SK-N-SH (cell line): ENCODE data around the gene GALNS.

Experiments
- CTCF ChIP-seq: fragments of 200-600 bp; sonication (generic); IDR thresholded peaks from 2 replicates; pipeline ENCODE4 v1.6.1; 2017; ENCODE audit warnings: antibody characterized with exemption, mild to moderate bottlenecking, moderate library complexity
- EZH2phosphoT487 ChIP-seq: fragments of 200-600 bp; sonication (generic); IDR thresholded peaks from 2 replicates; pipeline ENCODE4 v1.6.1; 2017; ENCODE audit warnings: low read depth, mixed run types, mild to moderate bottlenecking, antibody characterized with exemption, moderate library complexity, borderline replicate concordance
- MAX ChIP-seq: IDR thresholded peaks from 2 replicates; pipeline ENCODE4 v1.4.0; 2012; ENCODE audit warnings: low read depth
- MXI1 ChIP-seq: IDR thresholded peaks from 2 replicates; pipeline ENCODE4 v1.6.1; 2012; ENCODE audit warnings: mild to moderate bottlenecking, low read depth, low read length, improper control_type of control experiment

DNA sequence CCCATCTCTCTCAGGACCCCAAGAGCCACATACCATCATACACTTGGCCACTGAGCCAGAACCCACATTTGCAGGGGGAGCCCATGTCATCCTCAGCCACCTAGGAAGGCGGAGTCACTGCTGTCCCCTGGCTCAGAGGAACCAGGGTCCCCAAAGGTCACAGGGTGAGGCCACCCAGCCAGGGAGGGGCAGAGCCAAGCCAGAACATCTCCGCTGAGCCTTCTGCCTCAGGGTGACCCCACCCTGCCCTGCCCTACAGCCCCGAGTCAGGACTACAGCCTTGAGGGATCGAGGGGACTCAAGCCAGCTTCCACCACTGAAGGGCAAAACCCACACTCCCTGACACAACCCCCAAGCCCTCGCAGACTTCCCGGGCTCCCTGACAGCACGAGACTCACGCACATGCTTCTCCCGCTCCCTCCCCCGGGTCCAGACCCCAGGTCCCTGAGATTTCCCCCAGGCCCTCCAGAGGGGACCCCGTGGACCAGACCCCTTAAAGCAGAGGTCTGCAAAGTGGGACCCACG is 89.1 kb downstream of the GALNS start:
- TF ChIP-seq MAX (no peak), MXI1 (no peak), CTCF (no peak), EZH2phosphoT487 (no peak)
